CD4-positive, alpha-beta T cell treated with Interleukin-12 subunit alpha and Interleukin-12 subunit beta, for 1 hour (primary cell): Measurements from ENCODE around the gene CD58.
"Not testable (repeated sequence)": the region's sequence is repeated elsewhere in the genome, so short reads cannot be mapped to it uniquely, and the experiment has no call there.

Source experiments
- DNase-seq: peaks from one replicate; pipeline ENCODE4 v3.0.0-alpha.2; 2020

The CD58 gene

GRCh38 chr1:116569776-116570357, 959 bp downstream of the CD58 start:
- peak; percentile 72 for DNase-seq

GRCh38 chr1:116569381-116569670, 1.5 kb downstream of the CD58 start:
- DNase-seq = no peak

- DNase-seq = no peak
Measured at GRCh38 chr1:116568662-116569380, 2.0 kb downstream of the CD58 start.

- no peak for DNase-seq
Measured at GRCh38 chr1:116567790-116568661, 2.8 kb downstream of the CD58 start.

GRCh38 chr1:116565222-116565621, 5.6 kb downstream of the CD58 start:
- no peak for DNase-seq

- no peak for DNase-seq
Measured at GRCh38 chr1:116564426-116564825, 6.4 kb downstream of the CD58 start.

- not testable (repeated sequence) for DNase-seq
Measured at GRCh38 chr1:116562465-116562864, 8.4 kb downstream of the CD58 start.

GRCh38 chr1:116561563-116561962, 9.3 kb downstream of the CD58 start:
- no peak for DNase-seq

- no peak for DNase-seq
Measured at GRCh38 chr1:116560704-116561490, 9.9 kb downstream of the CD58 start.

- DNase-seq = no peak
Measured at GRCh38 chr1:116559304-116559761, 11.5 kb downstream of the CD58 start.

GRCh38 chr1:116558571-116558970, 12.3 kb downstream of the CD58 start:
- DNase-seq = no peak

GRCh38 chr1:116558140-116558549, 12.7 kb downstream of the CD58 start:
- DNase-seq = no peak

- no peak for DNase-seq
Measured at GRCh38 chr1:116557323-116557878, 13.4 kb downstream of the CD58 start.

- peak; percentile 76 for DNase-seq
Measured at GRCh38 chr1:116556289-116557006, 14.4 kb downstream of the CD58 start.

GRCh38 chr1:116554924-116555323, 15.9 kb downstream of the CD58 start:
- no peak for DNase-seq

GRCh38 chr1:116553386-116554115, 17.3 kb downstream of the CD58 start:
- no peak for DNase-seq

GRCh38 chr1:116546354-116546977, 24.4 kb downstream of the CD58 start:
- no peak for DNase-seq

- DNase-seq = no peak
Measured at GRCh38 chr1:116545359-116545705, 25.5 kb downstream of the CD58 start.

- DNase-seq = no peak
Measured at GRCh38 chr1:116544588-116545358, 26.1 kb downstream of the CD58 start.

- DNase-seq = peak; percentile 21
Measured at GRCh38 chr1:116540088-116540487, 30.7 kb downstream of the CD58 start.
